Measurements from ENCODE around the gene LIN7A.

- no peak for TF ChIP-seq RAD21 (IDR thresholded peaks at IDR 0.05; ENCODE audit: low read depth)
- TF ChIP-seq YY1 (IDR thresholded peaks at IDR 0.05; ENCODE audit: low read depth) = no peak
- no peak for TF ChIP-seq EP300 (IDR thresholded peaks at IDR 0.05; ENCODE audit: borderline replicate concordance)
- no peak for TF ChIP-seq MAX (IDR thresholded peaks at IDR 0.05)
- TF ChIP-seq CREB1 (IDR thresholded peaks at IDR 0.05; ENCODE audit: low read depth) = no peak
- no peak for TF ChIP-seq CEBPB (IDR thresholded peaks at IDR 0.05)
- TF ChIP-seq NFIC (IDR thresholded peaks at IDR 0.05) = no peak
- TF ChIP-seq REST (IDR thresholded peaks at IDR 0.05; ENCODE audit: low read depth) = no peak
These were observed 116.2 kb downstream of the LIN7A start for GRCh38 chr12:80821513-80822000.
